Lower lobe of right lung (tissue), 2 donors: ENCODE data around the gene LRRC1. TPM values are rescaled to one million over a fixed set of nuclear protein-coding genes. Genes with fewer than 3 reads are reported as not detected.

Experiments used
- ATAC-seq, 2 donors: fragments of 200-7000 bp; cut with Tn5 transposase; one replicate each; pipeline ENCODE4 v1.9.1; 2020 to 2022; ENCODE audit warnings: mild to moderate bottlenecking in 2 of 2, moderate library complexity in 2 of 2
- DNase-seq: peaks from one replicate; pipeline ENCODE4 v3.0.0-alpha.2; 2020
- H3K27ac ChIP-seq: fragments of 200-600 bp; one replicate; pipeline ENCODE4 v1.8.0; 2022
- H3K27me3 ChIP-seq: fragments of 200-600 bp; one replicate; pipeline ENCODE4 v1.8.0; 2022; ENCODE audit warnings: low read depth
- H3K36me3 ChIP-seq: fragments of 200-600 bp; one replicate; pipeline ENCODE4 v1.8.0; 2022; ENCODE audit warnings: mild to moderate bottlenecking
- H3K4me1 ChIP-seq: fragments of 200-600 bp; one replicate; pipeline ENCODE4 v1.8.0; 2022
- H3K4me3 ChIP-seq: fragments of 200-600 bp; one replicate; pipeline ENCODE4 v1.8.0; 2022; ENCODE audit warnings: mild to moderate bottlenecking
- H3K9me3 ChIP-seq: fragments of 200-600 bp; one replicate; pipeline ENCODE4 v1.8.0; 2022
- intact Hi-C: fragments of 100-400 bp; cut with DNase I; formaldehyde crosslinking; loops from one replicate; pipeline ENCODE4 v1.11.0; 2022
- total RNA-seq: library from RNA; stranded (reverse); fragmentation: NEBNext Ultra II Directional; extraction: Animal tissue kit (Norgen Biotek cat#: 25700); gene quantifications from one replicate; pipeline ENCODE4 v1.2.1, GENCODE V29; 2021
- TF ChIP-seq, protein P1 (sequence below): fragments of 200-600 bp; IDR thresholded peaks from one replicate; pipeline ENCODE4 v1.8.0; 2022; ENCODE audit warnings: antibody characterized with exemption, mild to moderate bottlenecking
- donor health status: DM: no; HTN: yes; CAD: no; lungs with severe emphysema.

LRRC1 gene
- total RNA-seq, 1 donor from 2014 or later = 13.4 TPM

- no peaks in the 10 kb centered on the region for H3K27me3 ChIP-seq
- no peaks in the 10 kb centered on the region for H3K9me3 ChIP-seq
- DNase-seq (no peak), ATAC-seq (no peak)
- TF ChIP-seq, protein P1, sequence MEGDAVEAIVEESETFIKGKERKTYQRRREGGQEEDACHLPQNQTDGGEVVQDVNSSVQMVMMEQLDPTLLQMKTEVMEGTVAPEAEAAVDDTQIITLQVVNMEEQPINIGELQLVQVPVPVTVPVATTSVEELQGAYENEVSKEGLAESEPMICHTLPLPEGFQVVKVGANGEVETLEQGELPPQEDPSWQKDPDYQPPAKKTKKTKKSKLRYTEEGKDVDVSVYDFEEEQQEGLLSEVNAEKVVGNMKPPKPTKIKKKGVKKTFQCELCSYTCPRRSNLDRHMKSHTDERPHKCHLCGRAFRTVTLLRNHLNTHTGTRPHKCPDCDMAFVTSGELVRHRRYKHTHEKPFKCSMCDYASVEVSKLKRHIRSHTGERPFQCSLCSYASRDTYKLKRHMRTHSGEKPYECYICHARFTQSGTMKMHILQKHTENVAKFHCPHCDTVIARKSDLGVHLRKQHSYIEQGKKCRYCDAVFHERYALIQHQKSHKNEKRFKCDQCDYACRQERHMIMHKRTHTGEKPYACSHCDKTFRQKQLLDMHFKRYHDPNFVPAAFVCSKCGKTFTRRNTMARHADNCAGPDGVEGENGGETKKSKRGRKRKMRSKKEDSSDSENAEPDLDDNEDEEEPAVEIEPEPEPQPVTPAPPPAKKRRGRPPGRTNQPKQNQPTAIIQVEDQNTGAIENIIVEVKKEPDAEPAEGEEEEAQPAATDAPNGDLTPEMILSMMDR = no peak
- no peak overlapping the region for H3K27ac ChIP-seq
- no peak overlapping the region for H3K4me3 ChIP-seq
- no peaks in the 10 kb centered on the region for H3K36me3 ChIP-seq
- intact Hi-C loops = no loop called here
- H3K4me1 ChIP-seq = no peaks in the 10 kb centered on the region
Measured at GRCh38 chr6:53920881-53921280, 126.1 kb downstream of the LRRC1 start.

- TF ChIP-seq, protein P1 = no peak
Measured at GRCh38 chr6:53921639-53922038, 126.8 kb downstream of the LRRC1 start.

GRCh38 chr6:53922539-53922981 lies 127.8 kb downstream of the LRRC1 start:
- no peak overlapping the region for H3K27ac ChIP-seq
- intact Hi-C loops = no loop called here
- no peak overlapping the region for H3K4me3 ChIP-seq
- DNase-seq = no peak
- no peaks in the 10 kb centered on the region for H3K27me3 ChIP-seq
- no peaks in the 10 kb centered on the region for H3K9me3 ChIP-seq
- TF ChIP-seq, protein P1 = no peak
- H3K4me1 ChIP-seq = peaks cover 7% of the 10 kb centered on the region
- H3K36me3 ChIP-seq = no peaks in the 10 kb centered on the region
- peak; percentile 57 to 77 for ATAC-seq

More at GRCh38 chr6:53921639-53922038, 126.8 kb downstream of the LRRC1 start:
- DNase-seq (no peak), ATAC-seq (no peak)
- intact Hi-C loops = no loop called here
- Histone ChIP-seq H3K4me3 (no peak overlapping the region), H3K4me1 (peaks cover 2% of the 10 kb centered on the region), H3K27ac (no peak overlapping the region), H3K27me3 (no peaks in the 10 kb centered on the region), H3K9me3 (no peaks in the 10 kb centered on the region), H3K36me3 (no peaks in the 10 kb centered on the region)

- intact Hi-C loops = no loop called here
- H3K36me3 ChIP-seq = no peaks in the 10 kb centered on the region
- TF ChIP-seq, protein P1 = no peak
- DNase-seq (no peak), ATAC-seq (no peak)
- H3K9me3 ChIP-seq = no peaks in the 10 kb centered on the region
- no peak overlapping the region for H3K4me3 ChIP-seq
- peaks cover 7% of the 10 kb centered on the region for H3K4me1 ChIP-seq
- H3K27ac ChIP-seq = no peak overlapping the region
- H3K27me3 ChIP-seq = no peaks in the 10 kb centered on the region
Measured at GRCh38 chr6:53924277-53924676, 129.5 kb downstream of the LRRC1 start.

- Histone ChIP-seq H3K4me3 (no peak overlapping the region), H3K27me3 (no peaks in the 10 kb centered on the region), H3K4me1 (peaks cover 7% of the 10 kb centered on the region), H3K36me3 (no peaks in the 10 kb centered on the region), H3K9me3 (no peaks in the 10 kb centered on the region), H3K27ac (no peak overlapping the region)
- DNase-seq (no peak), ATAC-seq (no peak)
- intact Hi-C loops = no loop called here
- TF ChIP-seq, protein P1 = no peak
Measured at GRCh38 chr6:53924821-53925422, 130.1 kb downstream of the LRRC1 start.
